Thoracic aorta (tissue), 2 donors: ENCODE measurements around the gene ENAM. TPM values are rescaled to one million over a fixed set of nuclear protein-coding genes. Genes with fewer than 3 reads are reported as not detected.
"Not testable (repeated sequence)": the region's sequence is repeated elsewhere in the genome, so short reads cannot be mapped to it uniquely, and the experiment has no call there.

ENCODE experiments used
- ATAC-seq: fragments of 150-250 bp; one replicate; pipeline ENCODE4 v1.8.0; 2017; ENCODE audit warnings: low read depth; ENCODE audit not compliant: insufficient number of reproducible peaks, low FRiP score
- DNase-seq: peaks from one replicate; pipeline ENCODE4 v3.0.0-alpha.2; 2020; ENCODE audit warnings: low spot score
- H3K27ac ChIP-seq, 2 donors: fragments of 200-600 bp; sonication (generic); 1 replicate in 1 of 2; 2 replicates in 1 of 2; pipeline ENCODE4 v1.5.1; 2016; ENCODE audit warnings: mild to moderate bottlenecking in 2 of 2, moderate library complexity in 2 of 2
- H3K27me3 ChIP-seq: fragments of 200-600 bp; sonication (generic); replicated peaks from 2 replicates; pipeline ENCODE4 v1.6.0; 2016; ENCODE audit warnings: mild to moderate bottlenecking; ENCODE audit not compliant: insufficient read depth
- H3K36me3 ChIP-seq: fragments of 200-600 bp; sonication (generic); one replicate; pipeline ENCODE4 v1.5.1; 2016
- H3K4me1 ChIP-seq, 2 donors: fragments of 200-600 bp; sonication (generic); 1 replicate in 1 of 2; 2 replicates in 1 of 2; pipeline versions ENCODE4 v1.5.1 to v1.6.0; 2016; ENCODE audit warnings: low read depth in 2 of 2, mild to moderate bottlenecking in 1 of 2; ENCODE audit not compliant: control insufficient read depth in 1 of 2
- H3K4me3 ChIP-seq: fragments of 200-600 bp; sonication (generic); 2 replicates; pipeline ENCODE4 v1.5.1; 2016; ENCODE audit warnings: mild to moderate bottlenecking
- H3K9me3 ChIP-seq: fragments of 200-600 bp; sonication (generic); 2 replicates; pipeline ENCODE4 v1.5.1; 2016
- CTCF ChIP-seq: fragments of 200-600 bp; sonication (generic); IDR thresholded peaks from one replicate; pipeline ENCODE4 v1.5.1; 2019; ENCODE audit warnings: antibody characterized with exemption
- total RNA-seq, 2 donors: library from RNA; depleted of rRNA; stranded (reverse); fragments of >200 nt; gene quantifications; one replicate each; pipeline versions ENCODE4 v1.1.0 to v1.2.3, GENCODE V29; 2016

The ENAM gene
- total RNA-seq, 2 donors from 2014 or later, result not detected

DNA sequence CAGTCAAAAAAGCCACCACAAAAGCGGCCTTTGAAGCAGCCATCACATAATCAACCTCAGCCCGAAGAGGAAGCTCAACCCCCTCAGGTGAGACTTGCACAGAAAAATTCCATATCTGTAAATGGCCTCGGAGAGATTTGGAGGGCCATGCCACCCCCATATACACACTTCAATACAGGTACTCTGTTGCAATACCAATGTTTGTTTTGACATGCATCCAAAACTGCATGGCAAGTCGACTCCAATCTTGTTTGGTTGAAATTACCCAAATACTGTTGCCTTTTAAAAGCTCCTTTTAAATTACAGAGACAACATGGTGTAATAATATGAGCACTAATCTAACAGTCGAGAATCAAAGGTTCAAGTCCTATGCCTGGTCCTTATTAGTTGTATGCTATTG is 5.9 kb downstream of the ENAM start:
- H3K9me3 ChIP-seq, result no peaks in the 10 kb centered on the region
- TF ChIP-seq CTCF, result no peak
- ATAC-seq, result no peak

GRCh38 chr4:70637239-70637913 is 8.8 kb downstream of the ENAM start:
- Histone ChIP-seq H3K4me3 (peak overlapping the region; percentile 39), H3K27ac (peak overlapping the region; percentile 44 to 54)
- ATAC-seq, result no peak

More for the DNA sequence above, 5.9 kb downstream of the ENAM start:
- no peak for DNase-seq
- H3K27me3 ChIP-seq, result no peaks in the 10 kb centered on the region
- no peaks in the 10 kb centered on the region for H3K36me3 ChIP-seq
- H3K27ac ChIP-seq, result no peak overlapping the region
- no peak overlapping the region for H3K4me3 ChIP-seq
- H3K4me1 ChIP-seq, result peaks cover 5 to 19% of the 10 kb centered on the region in 2 donors

DNA sequence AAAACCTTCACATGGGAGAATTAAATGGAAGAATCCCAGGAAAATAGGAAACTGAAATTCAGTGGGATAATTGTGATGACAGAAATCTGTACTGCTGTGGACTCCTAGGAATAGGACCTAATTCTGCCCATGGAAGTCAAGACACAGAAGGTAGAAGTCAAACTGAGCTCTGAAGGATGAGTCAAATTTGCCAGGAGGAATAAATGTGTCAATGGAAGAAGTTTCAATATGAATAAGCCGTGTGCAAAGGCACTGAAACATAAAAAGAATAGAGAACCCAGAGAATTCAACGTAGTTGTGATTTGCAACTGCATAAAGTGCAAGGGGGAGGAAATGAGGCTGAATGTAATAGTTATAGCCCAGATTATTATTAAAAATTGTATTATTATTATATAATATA is 11.6 kb downstream of the ENAM start:
- Histone ChIP-seq H3K9me3 (no peaks in the 10 kb centered on the region), H3K27me3 (no peaks in the 10 kb centered on the region), H3K4me1 (peaks cover 5 to 19% of the 10 kb centered on the region in 2 donors), H3K4me3 (no peak overlapping the region), H3K36me3 (no peaks in the 10 kb centered on the region), H3K27ac (no peak overlapping the region)
- DNase-seq, result no peak
- ATAC-seq, result no peak
- no peak for TF ChIP-seq CTCF

More at GRCh38 chr4:70637239-70637913, 8.8 kb downstream of the ENAM start:
- Histone ChIP-seq H3K36me3 (no peaks in the 10 kb centered on the region), H3K4me1 (peaks cover 5 to 19% of the 10 kb centered on the region in 2 donors), H3K27me3 (no peaks in the 10 kb centered on the region), H3K9me3 (no peaks in the 10 kb centered on the region)
- no peak for DNase-seq
- no peak for TF ChIP-seq CTCF

DNA sequence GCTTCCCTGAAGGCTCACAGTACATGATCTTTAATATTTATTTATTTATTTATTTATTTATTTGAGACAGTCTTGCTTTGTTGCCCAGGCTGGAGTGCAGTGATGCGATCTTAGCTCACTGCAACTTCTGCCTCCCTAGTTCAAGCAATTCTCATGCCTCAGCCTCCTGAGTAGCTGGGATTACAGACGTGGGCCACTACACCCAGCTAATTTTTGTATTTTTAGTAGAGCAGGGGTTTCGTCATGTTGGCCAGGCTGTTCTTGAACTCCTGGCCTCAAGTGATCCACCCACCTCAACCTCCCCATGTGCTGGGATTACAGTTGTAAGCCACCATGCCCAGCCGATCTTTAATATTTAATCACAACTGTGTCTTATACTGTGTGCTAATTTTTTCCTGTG is 22.2 kb downstream of the ENAM start:
- not testable (repeated sequence) for H3K9me3 ChIP-seq, H3K27ac ChIP-seq, H3K36me3 ChIP-seq, H3K4me3 ChIP-seq, H3K4me1 ChIP-seq, H3K27me3 ChIP-seq, ATAC-seq, DNase-seq

DNA sequence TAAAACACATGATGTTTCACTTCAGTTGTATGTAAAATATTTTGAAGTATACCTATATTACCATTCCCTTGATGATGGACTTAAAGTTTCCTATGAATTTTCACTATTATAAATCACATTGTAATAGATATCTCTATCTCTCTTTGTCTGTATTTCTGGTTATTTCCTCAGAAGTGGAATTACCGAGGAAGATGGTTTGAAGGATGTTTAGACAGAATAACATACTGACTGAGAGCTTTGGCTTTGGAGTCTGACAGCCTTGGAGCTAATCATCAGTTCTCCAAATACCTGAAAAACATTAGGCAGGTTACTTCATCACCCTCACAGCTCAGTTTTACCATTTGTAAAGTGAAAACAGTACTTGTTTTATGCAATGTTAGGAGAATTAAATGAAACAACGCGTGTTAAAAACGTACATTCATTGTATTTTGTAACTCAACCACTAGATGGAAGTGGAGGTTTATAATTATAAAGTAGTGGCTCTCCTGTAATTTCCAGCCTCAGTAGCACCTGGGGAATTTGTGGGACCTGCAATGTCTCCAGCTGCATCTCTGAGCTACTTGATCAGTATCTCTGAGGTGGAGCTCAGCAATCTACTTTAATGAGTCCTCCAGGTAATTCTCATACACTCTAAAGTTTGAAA is 23.4 kb downstream of the ENAM start:
- Histone ChIP-seq H3K4me3 (peak overlapping the region; percentile 36), H3K36me3 (no peaks in the 10 kb centered on the region), H3K27me3 (no peaks in the 10 kb centered on the region), H3K27ac (no peak overlapping the region), H3K4me1 (no peaks in the 10 kb centered on the region), H3K9me3 (no peaks in the 10 kb centered on the region)
- DNase-seq, result no peak
- no peak for ATAC-seq
- TF ChIP-seq CTCF, result peak; percentile 55
